Measurements from ENCODE around the gene PLXDC2. TPM values are rescaled to one million over a fixed set of nuclear protein-coding genes. Genes with fewer than 3 reads are reported as not detected.

Gene PLXDC2
- total RNA-seq, 1 donor from 2014 or later: 0.59 TPM

DNA sequence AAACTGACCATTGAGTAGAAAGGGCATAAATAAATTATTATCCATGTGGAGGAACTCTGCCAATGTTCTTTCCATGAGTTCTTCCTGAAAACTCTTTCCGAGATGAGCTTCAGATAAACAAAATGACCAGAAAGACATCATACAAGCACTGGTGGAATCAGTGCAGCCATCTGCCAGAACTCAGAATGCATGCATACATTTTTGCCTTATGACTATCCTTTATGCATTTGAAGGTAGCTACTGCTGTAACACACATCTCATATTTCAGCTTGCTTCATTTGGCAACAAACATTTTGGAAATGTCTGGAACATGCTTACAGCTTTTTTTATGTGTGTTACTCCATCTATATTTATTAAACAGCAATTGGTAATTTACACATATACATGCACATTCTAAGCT, 448.9 kb downstream of the PLXDC2 start:
- DNase-seq (ENCODE audit: low read depth, low spot score): no peak

DNA sequence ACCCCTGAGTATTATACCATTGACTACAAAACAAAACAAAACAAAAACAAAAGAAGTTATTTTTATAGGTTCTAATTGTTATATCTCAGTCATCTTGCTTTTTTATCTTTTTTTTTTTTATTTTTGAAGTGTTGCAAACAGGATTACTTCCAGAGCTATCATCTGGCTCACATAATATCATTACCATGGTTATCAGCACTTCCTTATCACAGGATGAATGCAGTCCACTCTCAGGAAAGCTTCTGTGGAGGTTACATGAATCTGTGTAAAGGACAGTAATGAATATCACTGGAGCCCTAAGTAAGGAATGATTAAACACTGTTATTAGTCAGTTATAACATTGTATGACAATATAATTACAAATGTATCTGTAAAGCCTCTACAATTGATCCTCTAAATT, 451.5 kb downstream of the PLXDC2 start:
- DNase-seq (ENCODE audit: low read depth, low spot score): no peak

DNA sequence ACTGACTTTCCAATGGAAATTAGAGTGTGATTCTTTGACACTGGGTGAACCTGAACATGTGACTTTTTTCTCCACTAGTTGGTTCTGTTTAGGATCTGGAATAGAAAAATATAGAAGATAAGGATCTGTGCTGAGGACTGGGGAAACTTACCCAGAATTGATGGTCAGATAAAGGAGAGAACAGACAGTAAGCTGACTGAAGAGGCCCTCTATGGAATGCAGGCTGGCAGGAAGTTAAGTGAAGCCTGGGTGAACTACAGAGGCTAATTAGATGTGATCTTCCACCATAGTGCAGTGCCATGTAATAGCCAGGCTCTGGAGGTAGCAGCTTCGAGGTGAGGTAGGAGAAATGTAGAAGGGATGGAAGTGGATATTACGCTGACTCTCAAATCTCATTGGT, 455.3 kb downstream of the PLXDC2 start:
- no peak for DNase-seq (ENCODE audit: low read depth, low spot score)

DNA sequence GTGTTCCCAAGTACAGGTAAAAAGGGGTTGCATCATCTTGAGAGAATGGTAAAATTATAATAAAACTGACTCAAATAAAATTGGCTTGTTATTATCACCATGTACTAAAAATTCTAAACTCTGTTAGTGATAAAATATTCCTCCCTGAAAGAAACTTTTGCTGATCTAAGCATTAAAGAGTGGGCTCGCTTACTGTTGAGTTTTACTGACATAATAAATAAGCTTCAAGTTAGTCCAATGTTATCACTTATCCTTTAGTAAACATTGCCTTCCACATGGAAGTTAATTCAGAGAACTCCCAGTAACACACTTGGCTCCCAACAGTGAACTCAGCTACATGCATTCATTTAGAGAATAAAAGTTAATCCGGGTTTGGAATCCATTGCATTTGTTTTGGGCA, 456.4 kb downstream of the PLXDC2 start:
- DNase-seq (ENCODE audit: low read depth, low spot score): no peak

DNA sequence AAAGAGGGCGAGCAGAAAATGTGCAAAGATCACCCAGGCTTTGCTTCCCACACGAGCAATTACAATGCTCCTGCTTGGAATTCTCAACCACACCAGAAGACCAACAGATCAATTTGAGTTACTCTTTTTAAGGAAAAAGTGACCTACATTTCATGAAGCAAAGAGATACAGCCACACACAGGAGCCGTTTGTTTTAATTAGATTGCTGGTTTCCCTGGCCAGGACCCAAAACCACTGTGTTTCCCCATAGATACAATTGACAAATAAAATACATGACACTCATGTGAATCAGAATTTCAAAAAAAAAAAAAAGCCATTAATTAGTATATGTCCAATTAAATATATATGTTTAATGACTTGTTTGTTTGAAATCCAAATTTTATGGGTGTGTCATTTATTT, 458.3 kb downstream of the PLXDC2 start:
- DNase-seq (ENCODE audit: low read depth, low spot score): no peak

DNA sequence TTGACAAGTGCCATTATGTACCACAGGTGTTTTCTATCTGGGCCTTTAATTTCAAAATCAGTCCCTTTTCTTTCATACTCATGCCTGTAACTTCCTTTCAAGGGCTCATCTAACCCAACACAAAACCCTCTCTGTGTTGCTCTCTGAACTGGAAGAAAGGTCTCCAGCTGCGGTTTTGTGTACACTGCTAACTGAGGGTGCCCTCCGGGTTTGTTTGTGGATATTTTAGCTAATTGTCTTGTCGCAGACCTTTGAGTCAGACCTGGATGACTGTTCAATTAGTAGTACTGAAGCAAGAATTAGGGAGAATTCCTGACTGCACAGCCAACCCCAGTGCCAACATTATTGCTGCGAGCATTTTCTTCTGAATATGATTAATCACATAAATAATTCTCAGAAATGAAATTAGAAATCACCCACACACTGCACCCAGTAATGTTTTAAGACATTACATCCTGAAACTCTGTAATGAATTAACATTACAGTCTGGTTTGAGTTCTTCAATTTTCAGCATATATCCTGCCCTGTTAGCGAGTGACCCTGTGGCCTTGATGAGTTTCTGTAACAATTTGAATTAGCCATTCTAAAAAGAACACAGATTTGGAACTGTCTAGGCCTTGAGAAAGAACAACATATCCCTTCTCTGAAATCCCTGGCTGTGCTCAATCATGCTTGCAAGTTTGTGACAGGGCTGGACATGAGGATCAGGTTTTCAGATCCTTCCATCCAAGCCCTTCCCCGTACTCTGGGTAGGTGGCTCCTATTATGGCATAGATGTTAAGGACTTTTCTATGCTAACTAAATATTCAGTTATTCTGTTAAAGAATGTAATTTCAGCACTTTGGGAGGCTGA, 460.1 kb downstream of the PLXDC2 start:
- no peak for DNase-seq (ENCODE audit: low read depth, low spot score)

DNA sequence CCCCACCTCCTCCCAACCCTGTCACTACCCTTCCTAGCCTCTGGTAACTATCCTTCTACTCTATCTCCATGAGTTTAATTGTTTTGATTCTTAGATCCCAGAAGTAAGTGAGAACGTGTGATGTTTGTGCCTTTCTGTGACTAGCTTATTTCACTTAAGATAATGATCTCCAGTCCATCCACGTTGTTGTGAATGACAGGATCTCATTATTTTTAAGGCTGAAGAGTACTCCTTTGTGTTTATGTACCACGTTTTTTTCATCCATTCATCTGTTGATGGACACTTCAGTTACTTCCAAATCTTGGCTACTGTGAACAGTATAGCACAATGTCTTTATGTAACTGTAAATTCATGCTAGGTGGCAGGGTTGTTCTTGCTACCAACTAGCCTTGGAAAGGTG, 461.6 kb downstream of the PLXDC2 start:
- DNase-seq (ENCODE audit: low read depth, low spot score): no peak

DNA sequence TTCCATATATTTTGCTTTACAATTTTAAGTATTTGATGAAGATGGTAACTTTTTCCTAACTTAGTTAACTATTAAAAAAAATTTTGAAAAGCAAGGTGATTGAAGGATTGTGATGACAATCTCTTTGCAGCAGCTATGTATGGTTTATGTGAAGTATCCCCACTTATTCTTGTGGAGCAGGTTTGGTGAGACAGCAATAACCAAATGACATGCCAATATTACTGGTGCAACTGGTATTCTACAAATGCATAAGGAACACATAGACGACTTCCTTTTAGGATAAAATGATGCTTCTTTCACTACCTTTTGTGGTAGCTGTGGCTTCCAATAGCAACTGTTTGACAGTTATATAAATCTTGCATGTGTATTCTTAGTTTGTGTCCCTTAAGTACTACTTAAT, 465.3 kb downstream of the PLXDC2 start:
- DNase-seq (ENCODE audit: low read depth, low spot score): no peak

DNA sequence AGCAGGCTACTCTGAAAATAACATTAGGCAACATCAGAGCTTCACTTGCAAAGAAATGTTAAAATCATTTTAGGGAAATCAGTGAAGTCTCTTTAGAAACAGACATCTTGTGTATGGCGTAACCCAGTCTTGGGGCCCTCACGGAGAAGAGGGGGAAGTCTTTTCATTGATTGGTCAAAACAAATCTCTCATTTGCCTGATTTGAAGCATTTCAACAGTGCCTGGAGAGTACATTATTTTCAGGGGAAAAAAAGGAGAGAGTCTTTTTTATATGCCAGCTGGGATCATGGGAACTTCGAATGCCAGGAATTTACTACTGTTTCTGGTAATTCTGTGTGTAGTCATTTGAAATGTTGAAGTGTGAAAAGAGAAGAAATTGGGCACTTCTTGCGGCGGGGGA, 471.4 kb downstream of the PLXDC2 start:
- no peak for DNase-seq (ENCODE audit: low read depth, low spot score)

DNA sequence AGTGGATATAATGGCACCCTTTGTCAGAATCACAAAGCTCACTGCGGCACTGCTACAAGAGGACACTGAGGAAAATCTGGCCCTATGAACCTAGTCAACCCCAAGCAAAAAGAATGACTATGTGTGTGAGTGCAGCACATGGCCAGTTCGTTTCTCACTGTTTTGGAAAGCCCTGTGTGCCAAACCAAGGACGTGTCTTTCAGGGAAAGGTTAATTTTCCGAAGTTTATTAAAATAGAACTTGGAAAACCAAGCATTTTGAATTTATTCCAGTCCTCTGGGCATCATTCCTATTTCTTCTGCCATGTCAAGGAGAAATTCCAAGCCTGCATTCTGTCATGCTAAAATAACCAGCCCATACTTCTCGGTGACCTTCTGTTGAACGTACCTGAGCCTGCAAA, 471.8 kb downstream of the PLXDC2 start:
- no peak for DNase-seq (ENCODE audit: low read depth, low spot score)

DNA sequence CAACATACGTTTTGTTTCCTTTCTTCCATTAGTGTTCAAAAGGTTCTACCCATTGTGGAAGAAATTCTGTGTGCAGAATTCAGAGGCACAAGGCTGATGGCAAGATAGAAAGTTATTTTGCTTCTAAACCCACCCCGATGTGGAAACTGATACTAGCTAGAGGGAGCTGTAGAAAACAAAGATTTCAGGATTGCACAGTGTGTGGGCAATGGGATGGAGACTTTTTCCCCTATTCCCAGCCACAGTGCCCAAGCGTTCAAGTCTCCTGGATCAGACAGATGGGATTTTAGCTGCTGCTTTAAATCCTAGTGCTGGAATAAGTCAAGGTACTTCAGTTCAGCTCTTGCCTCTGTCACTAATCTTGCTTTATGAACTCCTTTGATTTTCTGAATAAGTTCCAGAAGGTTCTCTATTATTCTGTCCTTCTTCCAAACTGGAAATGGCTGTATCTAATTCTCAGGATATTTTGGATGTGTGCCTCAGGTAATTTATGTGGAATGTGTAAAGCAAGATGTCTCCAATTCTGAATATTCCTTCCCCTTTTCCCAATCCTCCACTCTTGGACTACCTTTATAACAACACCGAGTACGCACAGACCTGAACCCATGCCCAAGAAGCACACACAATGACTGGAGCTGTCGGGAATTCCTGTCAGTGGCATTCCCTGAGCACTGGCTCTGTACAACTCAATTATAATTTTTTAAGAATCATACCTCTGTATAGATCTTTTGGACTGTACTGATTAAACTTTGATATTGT, 473.0 kb downstream of the PLXDC2 start:
- DNase-seq (ENCODE audit: low read depth, low spot score): no peak

DNA sequence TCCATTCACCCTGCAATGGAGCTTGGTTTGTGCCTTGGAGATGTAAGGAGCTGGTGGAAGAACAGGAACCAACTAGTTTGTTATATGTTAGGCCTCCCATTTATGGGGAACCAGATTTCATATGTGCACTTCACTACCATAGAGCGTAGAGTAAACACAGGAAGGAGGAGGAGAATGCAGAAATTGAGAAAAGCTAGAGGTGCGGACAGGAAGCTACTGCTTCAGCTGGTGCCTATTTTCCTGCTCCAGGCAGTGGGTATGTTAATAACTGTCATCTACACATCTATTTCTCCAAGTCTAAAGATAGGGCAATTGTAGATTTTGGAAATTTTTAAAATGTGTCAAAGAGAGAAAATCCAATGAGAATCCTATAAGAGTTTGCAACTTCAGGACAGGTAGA, 482.2 kb downstream of the PLXDC2 start:
- no peak for DNase-seq (ENCODE audit: low read depth, low spot score)

DNA sequence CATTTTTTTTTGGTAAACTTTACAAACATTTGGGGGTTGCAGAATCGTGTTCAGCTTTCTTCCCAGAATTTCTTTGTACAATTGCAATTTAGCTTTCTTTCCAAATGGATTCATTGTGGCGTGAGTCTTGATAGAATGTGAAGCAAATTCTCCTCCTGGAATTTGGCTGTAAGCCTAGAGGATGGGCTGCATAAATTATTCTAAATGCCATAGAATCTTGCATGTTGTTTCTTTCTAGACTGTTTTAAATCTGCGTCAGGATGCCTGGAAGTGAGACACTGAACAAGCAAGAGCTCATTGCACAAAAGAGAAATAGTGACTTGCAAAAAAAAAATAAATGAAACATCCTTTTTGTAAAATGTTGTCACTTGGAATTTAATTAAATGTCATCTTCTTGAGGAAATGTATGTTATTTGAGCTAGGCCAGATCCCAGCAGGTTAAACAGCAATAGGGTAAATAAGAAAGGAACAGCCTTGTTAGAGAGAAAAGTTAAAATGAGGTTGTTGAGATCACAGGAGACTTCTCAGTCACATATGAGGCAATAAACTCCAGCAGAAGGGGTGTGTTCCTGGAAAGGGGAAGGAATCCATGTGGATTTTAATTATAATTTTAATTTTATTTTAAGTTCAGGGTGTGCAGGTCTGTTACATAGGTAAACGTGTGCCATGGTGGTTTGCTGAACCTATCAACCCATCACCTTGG, 483.0 kb downstream of the PLXDC2 start:
- no peak for DNase-seq (ENCODE audit: low read depth, low spot score)

DNA sequence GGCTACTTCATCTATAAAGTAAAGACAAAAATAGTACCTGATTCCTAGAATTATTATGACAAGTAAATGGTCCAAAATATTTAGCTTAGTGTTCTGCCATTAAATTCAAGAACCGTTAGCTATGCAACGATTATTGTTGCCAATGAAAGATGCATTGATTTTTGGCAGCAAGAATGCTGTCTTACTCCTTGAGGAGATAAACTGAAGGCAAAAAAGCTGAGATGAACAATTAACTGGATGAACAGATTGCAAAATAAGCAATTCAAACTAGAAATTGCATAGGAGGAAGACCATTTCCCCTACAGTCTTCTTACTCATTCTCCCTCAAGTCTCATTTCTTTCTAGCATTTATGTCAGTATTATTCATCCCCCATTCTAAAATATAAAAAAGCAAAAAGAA, 484.5 kb downstream of the PLXDC2 start:
- no peak for DNase-seq (ENCODE audit: low read depth, low spot score)

DNA sequence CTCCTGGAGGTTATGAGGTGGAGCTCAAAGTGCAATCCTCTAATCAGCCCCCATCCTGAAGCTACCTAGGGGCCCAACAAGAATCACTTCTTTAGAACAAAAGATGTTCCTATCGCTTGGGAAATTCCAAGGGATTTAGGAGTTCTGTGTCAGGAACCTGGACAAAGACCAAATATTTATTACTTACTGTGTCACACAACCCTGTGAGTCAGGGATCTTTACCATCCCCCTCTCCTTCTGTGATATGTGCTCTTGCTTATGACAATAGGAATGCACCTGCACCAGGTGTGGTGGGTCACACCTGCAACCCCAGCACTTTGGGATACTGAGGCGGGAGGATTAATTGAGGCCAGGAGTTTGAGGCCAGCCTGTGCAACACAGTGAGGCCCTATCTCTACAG, 485.8 kb downstream of the PLXDC2 start:
- DNase-seq (ENCODE audit: low read depth, low spot score): no peak

DNA sequence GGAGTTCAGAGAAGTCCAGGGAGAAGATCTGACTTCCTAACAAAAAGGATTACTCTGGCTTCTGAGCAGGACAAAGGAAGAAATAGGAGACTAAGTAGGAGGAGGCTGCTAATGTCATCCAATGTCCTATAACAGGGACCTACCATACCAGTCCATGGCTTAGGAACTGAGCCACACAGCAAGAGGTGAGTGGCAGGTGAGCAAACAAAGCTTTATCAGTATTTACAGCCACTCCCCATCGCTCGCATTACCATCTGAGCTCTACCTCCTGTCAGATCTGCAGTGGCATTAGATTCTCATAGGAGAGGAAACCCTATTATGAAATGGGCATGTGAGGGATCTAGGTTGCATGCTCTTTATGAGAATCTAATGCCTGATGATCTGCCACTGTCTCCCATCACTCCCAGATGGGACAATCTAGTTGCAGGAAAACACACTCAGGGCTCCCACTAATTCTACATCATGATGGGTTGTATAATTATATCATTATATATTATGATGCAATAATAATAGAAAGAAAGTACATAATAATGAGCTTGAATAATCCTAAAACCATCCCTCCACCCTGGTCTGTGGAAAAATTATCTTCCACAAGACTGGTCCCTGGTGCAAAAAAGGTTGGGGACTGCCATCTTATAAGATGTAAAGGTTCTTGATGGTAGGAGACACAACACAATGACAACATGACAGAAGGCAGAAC, 487.4 kb downstream of the PLXDC2 start:
- no peak for DNase-seq (ENCODE audit: low read depth, low spot score)

DNA sequence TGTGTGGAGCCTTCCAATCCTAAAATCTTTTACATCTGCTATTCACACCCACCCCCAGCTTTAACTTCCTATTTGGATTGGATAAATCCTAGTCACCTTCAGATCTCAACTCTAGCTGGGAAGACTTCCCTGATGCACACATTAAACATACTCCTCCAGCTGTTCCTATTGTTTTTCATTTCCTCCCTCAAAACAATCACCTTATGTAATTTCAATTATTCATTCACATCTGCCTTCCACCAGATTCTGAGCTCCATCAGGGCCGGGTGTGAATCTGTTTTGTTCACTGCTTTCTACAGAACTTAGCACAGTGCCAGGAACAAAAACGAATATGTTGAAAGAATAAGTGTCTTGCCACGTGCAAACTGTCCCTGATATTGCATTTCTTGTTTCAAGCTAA, 497.4 kb downstream of the PLXDC2 start:
- no peak for DNase-seq (ENCODE audit: low read depth, low spot score)

DNA sequence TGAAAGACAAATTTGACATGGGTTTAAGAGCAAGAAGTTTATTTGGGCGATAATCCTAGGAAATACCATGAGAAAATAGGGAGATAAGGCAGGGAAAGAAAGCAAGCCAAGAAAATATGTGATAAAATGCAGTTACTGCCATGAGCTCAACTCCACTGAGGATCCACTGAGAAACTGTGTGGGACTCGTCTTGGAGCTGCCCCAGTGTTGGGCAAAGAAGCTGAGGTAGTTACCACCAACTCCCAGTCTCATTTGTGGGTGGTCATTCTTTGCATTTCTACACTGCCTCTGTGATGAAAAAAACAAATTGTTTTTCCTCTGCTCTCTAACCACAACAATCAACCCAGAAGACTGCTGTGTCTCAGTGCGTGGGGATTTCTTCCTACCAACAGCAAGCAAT, 498.2 kb downstream of the PLXDC2 start:
- DNase-seq (ENCODE audit: low read depth, low spot score): no peak

DNA sequence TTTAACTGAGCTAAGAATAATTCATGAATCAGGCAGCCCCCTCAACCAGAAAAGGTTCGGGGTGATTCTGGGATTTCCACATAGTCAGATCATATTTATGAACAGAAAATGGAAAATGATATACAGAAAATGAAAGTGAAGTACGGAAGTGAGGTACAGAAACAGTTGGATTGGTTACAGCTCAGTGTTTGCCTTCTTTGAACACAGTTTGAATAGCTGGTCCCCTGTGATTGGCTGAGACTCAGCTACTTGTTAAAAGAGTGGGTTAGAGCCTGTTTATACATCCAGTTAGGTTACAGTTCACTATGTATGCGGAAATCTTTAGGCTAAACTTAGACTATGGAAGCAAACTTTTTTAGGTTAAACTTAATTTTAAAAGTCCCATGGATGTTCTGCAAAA, 511.7 kb downstream of the PLXDC2 start:
- DNase-seq (ENCODE audit: low read depth, low spot score): no peak

DNA sequence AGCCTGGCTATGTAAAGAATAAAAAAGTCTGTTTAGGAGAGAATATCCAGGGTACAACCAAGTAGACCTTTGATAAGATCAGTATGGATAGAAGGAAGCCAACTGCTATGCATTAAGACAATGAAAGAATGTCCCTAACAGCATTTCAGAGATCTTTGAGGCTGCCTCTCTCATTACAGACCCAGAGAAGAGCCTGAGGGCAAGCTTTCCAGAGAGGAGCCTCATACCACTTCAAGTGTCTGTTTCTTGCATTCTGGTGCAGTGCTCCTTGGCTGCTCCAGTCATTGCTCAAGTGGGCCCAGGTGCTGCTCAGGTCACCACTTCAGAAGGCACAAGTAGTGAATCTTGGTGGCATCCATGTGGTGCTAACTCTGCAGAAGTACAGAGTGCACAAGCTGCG, 514.0 kb downstream of the PLXDC2 start:
- DNase-seq (ENCODE audit: low read depth, low spot score): no peak

DNA sequence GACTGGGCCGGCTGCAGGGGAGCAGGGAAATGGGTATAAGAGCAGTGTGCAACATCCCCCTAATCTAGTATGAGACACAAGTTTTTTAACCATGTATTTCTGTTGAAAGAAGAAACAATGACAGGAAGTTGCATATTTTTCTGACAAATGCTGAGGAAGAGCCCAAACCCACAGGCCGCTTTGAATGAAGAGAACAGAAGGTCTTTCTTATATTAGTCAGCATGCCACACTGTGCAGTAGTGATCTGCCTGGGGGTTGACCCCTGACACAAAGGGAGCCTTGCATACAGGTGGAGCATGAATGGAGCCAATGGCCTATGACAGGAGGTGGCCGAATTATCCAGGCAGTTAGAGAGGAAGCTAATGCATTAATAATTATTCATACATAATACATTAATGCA, 518.3 kb downstream of the PLXDC2 start:
- no peak for DNase-seq (ENCODE audit: low read depth, low spot score)

All from pulmonary artery endothelial cell (primary cell).